Measurements from ENCODE around the gene RANBP10. TPM values are rescaled to one million over a fixed set of nuclear protein-coding genes. Genes with fewer than 3 reads are reported as not detected.

The RANBP10 gene
- total RNA-seq, 2 experiments from 2014 or later = 12.3 to 20.0 TPM

DNA sequence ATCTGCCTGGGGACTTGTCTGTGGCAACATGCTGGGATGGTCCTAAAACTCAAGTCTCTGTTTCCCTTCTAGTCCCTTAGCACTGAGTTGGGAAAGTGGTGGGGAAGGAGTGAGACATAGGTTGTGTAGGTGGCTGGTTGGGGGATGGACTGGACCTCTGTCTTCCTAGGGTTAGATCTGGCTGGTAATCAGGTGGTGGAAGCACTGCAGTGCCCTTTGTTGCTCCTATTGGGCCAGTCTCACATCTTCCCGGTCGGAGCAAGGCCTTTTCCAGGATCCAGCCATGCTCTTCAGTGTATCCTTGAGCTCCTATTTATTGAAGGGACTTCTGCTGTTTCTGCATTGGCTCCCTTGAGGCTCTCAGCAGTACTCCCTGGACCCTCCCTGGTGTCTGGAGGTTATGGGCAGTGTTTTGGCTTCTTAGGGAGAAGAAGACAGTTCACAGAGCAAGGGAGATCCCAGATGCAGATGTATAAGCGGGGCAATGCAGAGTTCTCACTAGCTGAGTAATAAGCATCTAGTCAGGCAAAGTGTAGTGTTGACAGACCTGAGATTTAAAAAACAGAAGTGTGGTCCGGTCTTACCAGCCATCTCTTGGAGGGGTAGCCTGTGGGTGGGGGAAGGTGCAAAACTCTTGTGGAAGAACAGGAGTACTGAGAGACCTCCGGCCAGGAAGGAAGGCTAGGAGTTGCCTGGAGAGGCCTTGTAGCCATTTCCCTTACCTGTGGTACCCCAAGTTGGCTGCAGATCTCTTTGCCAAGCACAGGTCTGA, 39.1 kb upstream of the RANBP10 start:
- POLR2A ChIA-PET = interaction anchor here (0.6 to 1.4 kb wide), 7 partner anchors 11 to 1022 kb away, joined by 3 to 7 read pairs (median 3); partner anchors contain the start of genes RANBP10 and TSNAXIP1
- Histone ChIP-seq H3K9me2 (ENCODE audit: insufficient read depth, low read length) (no peaks in the 10 kb centered on the region), H4K20me1 (ENCODE audit: insufficient read depth, low read length) (peaks cover 16% of the 10 kb centered on the region; the same call in 1 of the 2 replicates), H3K27ac (ENCODE audit: low read depth, low read length, poor library complexity, severe bottlenecking) (peak overlapping the region; percentile 80), H2AFZ (ENCODE audit: low read length) (no peak overlapping the region; the same call in 1 of the 2 replicates), H3K9me3 (ENCODE audit: low read length) (no peaks in the 10 kb centered on the region), H3K79me2 (ENCODE audit: insufficient read depth, low read depth, low read length) (peaks cover 70% of the 10 kb centered on the region), H3K4me3 (ENCODE audit: low read depth, low read length, poor library complexity, severe bottlenecking) (peak overlapping the region; percentile 99), H3K4me1 (ENCODE audit: insufficient read depth, low read length, poor library complexity, severe bottlenecking) (peaks cover 45% of the 10 kb centered on the region), H3K36me3 (ENCODE audit: insufficient read depth, low read length) (peaks cover 21% of the 10 kb centered on the region), H3K4me2 (ENCODE audit: low read length) (peak overlapping the region; percentile 98)
- no TSS peak for BruUV-seq (replicated peaks)
- TF ChIP-seq, protein P1, sequence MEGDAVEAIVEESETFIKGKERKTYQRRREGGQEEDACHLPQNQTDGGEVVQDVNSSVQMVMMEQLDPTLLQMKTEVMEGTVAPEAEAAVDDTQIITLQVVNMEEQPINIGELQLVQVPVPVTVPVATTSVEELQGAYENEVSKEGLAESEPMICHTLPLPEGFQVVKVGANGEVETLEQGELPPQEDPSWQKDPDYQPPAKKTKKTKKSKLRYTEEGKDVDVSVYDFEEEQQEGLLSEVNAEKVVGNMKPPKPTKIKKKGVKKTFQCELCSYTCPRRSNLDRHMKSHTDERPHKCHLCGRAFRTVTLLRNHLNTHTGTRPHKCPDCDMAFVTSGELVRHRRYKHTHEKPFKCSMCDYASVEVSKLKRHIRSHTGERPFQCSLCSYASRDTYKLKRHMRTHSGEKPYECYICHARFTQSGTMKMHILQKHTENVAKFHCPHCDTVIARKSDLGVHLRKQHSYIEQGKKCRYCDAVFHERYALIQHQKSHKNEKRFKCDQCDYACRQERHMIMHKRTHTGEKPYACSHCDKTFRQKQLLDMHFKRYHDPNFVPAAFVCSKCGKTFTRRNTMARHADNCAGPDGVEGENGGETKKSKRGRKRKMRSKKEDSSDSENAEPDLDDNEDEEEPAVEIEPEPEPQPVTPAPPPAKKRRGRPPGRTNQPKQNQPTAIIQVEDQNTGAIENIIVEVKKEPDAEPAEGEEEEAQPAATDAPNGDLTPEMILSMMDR (conservative IDR thresholded peaks at IDR 0.05; ENCODE audit: low read length) = no peak
- TF ChIP-seq EZH2phosphoT487 (IDR thresholded peaks at IDR 0.05; ENCODE audit: borderline replicate concordance, low read depth, low read length) = no peak
- DNase-seq (ENCODE audit: low spot score) = peak; percentile 31
- intact Hi-C loops (cut with micrococcal nuclease; ENCODE audit: unreplicated experiment) = loop anchor here (1.0 kb wide), 2 partner anchors 27 to 324 kb away; no protein-coding TSS in a partner anchor
- CTCF ChIA-PET (ENCODE audit: unreplicated experiment) = interaction anchor here (1.2 to 1.4 kb wide), 2 partner anchors 12 to 29 kb away, joined by 4 to 5 read pairs; no protein-coding TSS in a partner anchor

DNA sequence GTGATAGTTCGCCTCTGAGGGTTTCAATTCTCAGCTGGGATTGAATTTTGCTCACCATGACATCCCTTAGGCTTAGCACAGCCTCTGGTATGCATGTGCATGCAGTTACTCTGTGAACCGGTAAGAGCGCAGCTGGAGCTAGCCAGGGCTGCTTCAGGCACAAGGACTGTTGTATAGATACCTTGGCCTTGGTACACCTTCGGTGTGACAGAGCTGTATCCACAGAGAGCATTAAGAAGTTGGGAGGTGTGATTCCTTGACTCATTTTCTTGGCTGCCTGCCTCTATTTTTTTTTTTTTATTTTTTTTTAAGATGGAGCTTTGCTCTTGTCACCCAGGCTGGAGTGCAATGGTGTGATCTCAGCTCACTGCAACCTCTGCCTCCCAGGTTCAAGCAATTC, 38.1 kb upstream of the RANBP10 start:
- H4K20me1 ChIP-seq (ENCODE audit: insufficient read depth, low read length) = peaks cover 16% of the 10 kb centered on the region; the same call in 1 of the 2 replicates
- ChIA-PET CTCF (ENCODE audit: unreplicated experiment) (interaction anchor here (0.6 kb wide), 1 partner anchor 24 kb away, joined by 5 read pairs; no protein-coding TSS in a partner anchor), POLR2A (interaction anchor here (0.6 to 1.2 kb wide), 7 partner anchors 8 to 1492 kb away, joined by 3 to 6 read pairs (median 3); no protein-coding TSS in a partner anchor)
- no peak for TF ChIP-seq EZH2phosphoT487 (IDR thresholded peaks at IDR 0.05; ENCODE audit: borderline replicate concordance, low read depth, low read length)
- TF ChIP-seq, protein P1 (conservative IDR thresholded peaks at IDR 0.05; ENCODE audit: low read length) = no peak
- peaks cover 60% of the 10 kb centered on the region for H3K79me2 ChIP-seq (ENCODE audit: insufficient read depth, low read depth, low read length)
- peak overlapping the region; percentile 99 for H3K4me3 ChIP-seq (ENCODE audit: low read depth, low read length, poor library complexity, severe bottlenecking)
- BruUV-seq (replicated peaks) = no TSS peak
- intact Hi-C loops (cut with micrococcal nuclease; ENCODE audit: unreplicated experiment) = no loop called here
- H3K9me2 ChIP-seq (ENCODE audit: insufficient read depth, low read length) = no peaks in the 10 kb centered on the region
- H3K36me3 ChIP-seq (ENCODE audit: insufficient read depth, low read length) = peaks cover 14% of the 10 kb centered on the region
- peak; percentile 23 for DNase-seq (ENCODE audit: low spot score)
- H3K4me2 ChIP-seq (ENCODE audit: low read length) = peak overlapping the region; percentile 98
- no peak overlapping the region for H2AFZ ChIP-seq (ENCODE audit: low read length)
- peaks cover 45% of the 10 kb centered on the region for H3K4me1 ChIP-seq (ENCODE audit: insufficient read depth, low read length, poor library complexity, severe bottlenecking)
- no peaks in the 10 kb centered on the region for H3K9me3 ChIP-seq (ENCODE audit: low read length)
- no peak overlapping the region for H3K27ac ChIP-seq (ENCODE audit: low read depth, low read length, poor library complexity, severe bottlenecking)
